ENCODE data around the gene GTPBP2.
A peak's percentile ranks its signal among the peaks of the same experiment; 100 is the strongest.

Gene GTPBP2

DNA sequence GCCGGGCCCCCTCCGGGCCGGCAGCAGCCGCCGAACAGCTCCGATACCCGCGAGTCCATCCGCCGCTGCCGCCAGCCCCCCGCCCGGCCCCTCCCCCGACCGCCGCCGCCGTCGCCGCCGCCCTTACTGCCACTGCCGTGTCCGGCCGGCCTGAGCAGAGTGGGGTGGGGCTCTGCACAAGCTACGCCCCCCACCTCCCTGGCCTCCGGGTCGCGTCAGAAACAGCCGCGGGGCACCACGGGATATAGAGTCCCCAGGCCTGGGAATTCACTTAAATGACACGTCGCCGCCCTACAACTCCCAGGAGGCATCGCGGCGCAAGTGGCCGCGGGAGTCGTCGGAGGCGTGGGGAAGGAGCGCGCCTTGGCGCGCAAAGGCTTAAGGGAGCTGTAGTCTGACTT, at the start of gene GTPBP2:
TSS of gene GTPBP2 (minus strand) at position 161 of the 401 bp plus-strand sequence. CDS start at position 59, 102 bp downstream.
- no peak for TF ChIP-seq EZH2 (IDR thresholded peaks at IDR 0.05)
- TF ChIP-seq POLR2AphosphoS5 (IDR thresholded peaks at IDR 0.05; ENCODE audit: borderline replicate concordance, low read depth, low read length), result no peak
- no peak for TF ChIP-seq FOXP2 (optimal IDR thresholded peaks at IDR 0.05; ENCODE audit: control extremely low read depth, extremely low read length, insufficient read depth)
- Histone ChIP-seq H3K27ac (peak within 1 kb of the TSS; percentile 95), H3K9me3 (ENCODE audit: low read depth, low read length) (no peaks in the 10 kb centered on the region), H3K36me3 (ENCODE audit: insufficient read depth, low read length) (peaks cover 22% of the 10 kb centered on the region), H3K9ac (ENCODE audit: insufficient read length) (peak within 1 kb of the TSS; percentile 90), H3K4me3 (peak within 1 kb of the TSS; percentile 82)
- DNase-seq (ENCODE audit: low read depth, low spot score), result peak; percentile 75

- Histone ChIP-seq H3K9me3 (ENCODE audit: low read depth, low read length) (no peaks in the 10 kb centered on the region), H3K4me3 (no peak overlapping the region), H3K36me3 (ENCODE audit: insufficient read depth, low read length) (peaks cover 79% of the 10 kb centered on the region), H3K9ac (ENCODE audit: insufficient read length) (no peak overlapping the region), H3K27ac (no peak overlapping the region)
- no peak for DNase-seq (ENCODE audit: low read depth, low spot score)
- no peak for TF ChIP-seq EZH2 (IDR thresholded peaks at IDR 0.05)
- TF ChIP-seq FOXP2 (optimal IDR thresholded peaks at IDR 0.05; ENCODE audit: control extremely low read depth, extremely low read length, insufficient read depth), result no peak
- TF ChIP-seq POLR2AphosphoS5 (IDR thresholded peaks at IDR 0.05; ENCODE audit: borderline replicate concordance, low read depth, low read length), result no peak
These were observed 49.3 kb upstream of the GTPBP2 start for GRCh38 chr6:43678341-43678740.

DNA sequence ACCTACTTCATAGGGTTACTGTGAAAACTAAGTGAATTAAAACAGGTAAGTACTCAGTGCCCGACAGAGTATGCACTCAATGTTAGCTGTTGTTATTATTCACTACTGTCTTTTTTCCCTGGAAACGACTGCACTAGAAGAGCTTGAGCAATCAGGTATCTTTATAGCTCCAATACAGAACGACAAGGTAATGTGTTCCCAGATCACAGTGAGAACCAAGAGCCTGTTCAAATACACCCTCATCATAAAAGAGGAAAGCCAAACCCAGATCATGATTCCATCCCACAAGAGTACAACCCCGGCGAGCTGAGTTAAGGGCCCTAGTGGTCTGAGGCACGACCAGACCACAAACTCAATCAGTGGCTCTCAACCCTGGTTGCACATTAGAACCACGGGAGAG, 48.7 kb upstream of the GTPBP2 start:
- TF ChIP-seq EZH2 (IDR thresholded peaks at IDR 0.05) (no peak), FOXP2 (optimal IDR thresholded peaks at IDR 0.05; ENCODE audit: control extremely low read depth, extremely low read length, insufficient read depth) (no peak), POLR2AphosphoS5 (IDR thresholded peaks at IDR 0.05; ENCODE audit: borderline replicate concordance, low read depth, low read length) (no peak)

DNA sequence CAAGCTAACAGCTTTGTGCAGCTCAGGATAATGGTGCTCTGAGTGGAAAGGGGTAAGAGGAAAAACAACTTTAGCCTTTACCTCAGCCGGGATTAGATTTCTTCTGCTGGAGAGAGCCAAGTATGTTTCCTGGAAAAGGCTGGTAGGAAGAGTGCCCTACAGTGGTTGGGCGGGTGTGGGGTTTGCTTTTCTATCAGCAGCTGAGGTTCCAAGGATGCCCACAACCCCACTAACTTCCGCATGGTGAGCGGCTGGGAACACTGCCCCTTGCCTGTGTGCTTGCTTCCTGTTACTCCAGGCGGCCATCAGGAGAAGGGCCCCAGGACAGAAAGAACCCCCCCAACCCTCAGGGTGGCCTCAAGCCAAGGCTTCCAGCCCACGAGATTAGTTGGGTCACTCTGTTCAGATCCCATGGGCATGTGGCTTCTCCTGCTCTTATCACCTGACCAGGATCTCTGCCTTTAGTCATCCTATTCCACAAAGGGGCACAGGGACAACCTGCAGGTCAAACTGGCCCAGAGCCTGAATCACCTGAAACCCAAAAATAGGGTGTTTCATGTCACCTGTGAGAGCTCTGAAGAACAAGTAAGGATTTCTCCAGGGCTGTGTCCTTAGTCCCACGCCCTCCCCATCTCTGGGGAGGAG, 48.0 kb upstream of the GTPBP2 start:
- H3K27ac ChIP-seq, result no peak overlapping the region
- peaks cover 82% of the 10 kb centered on the region for H3K36me3 ChIP-seq (ENCODE audit: insufficient read depth, low read length)
- H3K9ac ChIP-seq (ENCODE audit: insufficient read length), result no peak overlapping the region
- TF ChIP-seq FOXP2 (optimal IDR thresholded peaks at IDR 0.05; ENCODE audit: control extremely low read depth, extremely low read length, insufficient read depth) (no peak), EZH2 (IDR thresholded peaks at IDR 0.05) (no peak), POLR2AphosphoS5 (IDR thresholded peaks at IDR 0.05; ENCODE audit: borderline replicate concordance, low read depth, low read length) (no peak)
- no peaks in the 10 kb centered on the region for H3K9me3 ChIP-seq (ENCODE audit: low read depth, low read length)
- no peak for DNase-seq (ENCODE audit: low read depth, low spot score)
- H3K4me3 ChIP-seq, result no peak overlapping the region

More for the DNA sequence above, 48.7 kb upstream of the GTPBP2 start:
- Histone ChIP-seq H3K9ac (ENCODE audit: insufficient read length) (no peak overlapping the region), H3K4me3 (no peak overlapping the region), H3K27ac (no peak overlapping the region), H3K9me3 (ENCODE audit: low read depth, low read length) (no peaks in the 10 kb centered on the region), H3K36me3 (ENCODE audit: insufficient read depth, low read length) (peaks cover 81% of the 10 kb centered on the region)
- DNase-seq (ENCODE audit: low read depth, low spot score), result no peak

DNA sequence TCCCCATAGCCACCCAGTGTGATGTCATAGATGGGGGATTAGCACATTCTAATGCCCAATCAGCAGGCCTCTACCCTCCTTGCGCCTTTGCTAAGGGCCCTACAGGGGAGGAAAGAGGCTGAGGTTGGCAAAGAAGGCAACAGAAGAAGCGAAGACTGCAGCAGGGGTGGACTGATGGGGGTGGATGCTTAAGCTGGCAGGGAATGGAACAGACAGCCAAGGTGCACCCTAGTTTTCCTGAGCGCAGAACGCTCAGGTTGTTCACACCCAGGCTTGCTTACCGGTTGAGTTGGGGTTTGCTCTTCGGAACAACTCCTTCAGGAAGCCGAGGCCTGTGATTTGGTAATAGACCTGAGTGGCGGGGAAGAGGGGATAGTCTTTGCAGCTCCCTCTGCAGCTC, 45.9 kb upstream of the GTPBP2 start:
- Histone ChIP-seq H3K27ac (no peak overlapping the region), H3K4me3 (no peak overlapping the region), H3K9me3 (ENCODE audit: low read depth, low read length) (no peaks in the 10 kb centered on the region), H3K9ac (ENCODE audit: insufficient read length) (no peak overlapping the region), H3K36me3 (ENCODE audit: insufficient read depth, low read length) (peaks cover 81% of the 10 kb centered on the region; the same call in 1 of the 2 replicates)
- DNase-seq (ENCODE audit: low read depth, low spot score), result no peak
- no peak for TF ChIP-seq POLR2AphosphoS5 (IDR thresholded peaks at IDR 0.05; ENCODE audit: borderline replicate concordance, low read depth, low read length)
- TF ChIP-seq EZH2 (IDR thresholded peaks at IDR 0.05), result no peak
- no peak for TF ChIP-seq FOXP2 (optimal IDR thresholded peaks at IDR 0.05; ENCODE audit: control extremely low read depth, extremely low read length, insufficient read depth)

- no peak overlapping the region for H3K27ac ChIP-seq
- H3K9ac ChIP-seq (ENCODE audit: insufficient read length), result no peak overlapping the region
- peaks cover 79% of the 10 kb centered on the region; the same call in 1 of the 2 replicates for H3K36me3 ChIP-seq (ENCODE audit: insufficient read depth, low read length)
- no peak overlapping the region for H3K4me3 ChIP-seq
- TF ChIP-seq POLR2AphosphoS5 (IDR thresholded peaks at IDR 0.05; ENCODE audit: borderline replicate concordance, low read depth, low read length), result no peak
- no peak for TF ChIP-seq EZH2 (IDR thresholded peaks at IDR 0.05)
- TF ChIP-seq FOXP2 (optimal IDR thresholded peaks at IDR 0.05; ENCODE audit: control extremely low read depth, extremely low read length, insufficient read depth), result no peak
- no peaks in the 10 kb centered on the region for H3K9me3 ChIP-seq (ENCODE audit: low read depth, low read length)
- no peak for DNase-seq (ENCODE audit: low read depth, low spot score)
These were observed 45.2 kb upstream of the GTPBP2 start for GRCh38 chr6:43674291-43674690.

DNA sequence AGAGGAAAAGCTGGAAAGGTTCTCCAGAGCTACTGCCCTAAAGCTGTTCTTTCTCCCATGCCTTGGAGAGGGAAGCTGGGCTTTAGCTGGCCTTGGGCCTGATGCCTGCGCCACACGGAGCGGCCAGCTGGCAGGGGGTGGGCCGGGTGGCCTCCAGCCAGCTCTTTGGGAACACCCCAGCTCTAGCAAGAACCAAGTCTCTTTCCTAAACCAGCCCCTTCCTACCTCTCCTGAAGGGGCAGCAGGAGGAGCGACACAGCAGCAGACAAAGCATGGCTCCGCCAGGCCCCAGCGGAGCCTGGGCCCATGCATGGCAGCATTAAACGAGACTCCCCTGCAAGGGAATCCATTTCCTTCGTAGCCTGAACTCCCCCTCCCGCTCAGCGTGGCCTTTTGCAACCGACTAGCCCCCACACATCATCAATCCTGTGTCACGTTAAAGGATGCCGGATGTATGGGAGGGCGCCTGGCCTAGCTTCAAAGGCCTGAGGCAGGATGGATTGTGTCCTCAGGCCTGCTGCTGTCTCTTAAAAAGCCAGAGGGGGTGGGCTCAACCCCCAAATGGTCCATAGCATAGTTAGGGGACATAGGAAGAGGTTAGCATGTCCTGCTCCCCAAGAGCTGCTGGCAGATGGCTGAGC, 44.5 kb upstream of the GTPBP2 start:
- no peak overlapping the region for H3K4me3 ChIP-seq
- TF ChIP-seq FOXP2 (optimal IDR thresholded peaks at IDR 0.05; ENCODE audit: control extremely low read depth, extremely low read length, insufficient read depth) (no peak), POLR2AphosphoS5 (IDR thresholded peaks at IDR 0.05; ENCODE audit: borderline replicate concordance, low read depth, low read length) (no peak), EZH2 (IDR thresholded peaks at IDR 0.05) (no peak)
- H3K9ac ChIP-seq (ENCODE audit: insufficient read length), result no peak overlapping the region
- no peak for DNase-seq (ENCODE audit: low read depth, low spot score)
- peaks cover 71% of the 10 kb centered on the region; the same call in 1 of the 2 replicates for H3K36me3 ChIP-seq (ENCODE audit: insufficient read depth, low read length)
- H3K9me3 ChIP-seq (ENCODE audit: low read depth, low read length), result no peaks in the 10 kb centered on the region
- no peak overlapping the region for H3K27ac ChIP-seq

DNA sequence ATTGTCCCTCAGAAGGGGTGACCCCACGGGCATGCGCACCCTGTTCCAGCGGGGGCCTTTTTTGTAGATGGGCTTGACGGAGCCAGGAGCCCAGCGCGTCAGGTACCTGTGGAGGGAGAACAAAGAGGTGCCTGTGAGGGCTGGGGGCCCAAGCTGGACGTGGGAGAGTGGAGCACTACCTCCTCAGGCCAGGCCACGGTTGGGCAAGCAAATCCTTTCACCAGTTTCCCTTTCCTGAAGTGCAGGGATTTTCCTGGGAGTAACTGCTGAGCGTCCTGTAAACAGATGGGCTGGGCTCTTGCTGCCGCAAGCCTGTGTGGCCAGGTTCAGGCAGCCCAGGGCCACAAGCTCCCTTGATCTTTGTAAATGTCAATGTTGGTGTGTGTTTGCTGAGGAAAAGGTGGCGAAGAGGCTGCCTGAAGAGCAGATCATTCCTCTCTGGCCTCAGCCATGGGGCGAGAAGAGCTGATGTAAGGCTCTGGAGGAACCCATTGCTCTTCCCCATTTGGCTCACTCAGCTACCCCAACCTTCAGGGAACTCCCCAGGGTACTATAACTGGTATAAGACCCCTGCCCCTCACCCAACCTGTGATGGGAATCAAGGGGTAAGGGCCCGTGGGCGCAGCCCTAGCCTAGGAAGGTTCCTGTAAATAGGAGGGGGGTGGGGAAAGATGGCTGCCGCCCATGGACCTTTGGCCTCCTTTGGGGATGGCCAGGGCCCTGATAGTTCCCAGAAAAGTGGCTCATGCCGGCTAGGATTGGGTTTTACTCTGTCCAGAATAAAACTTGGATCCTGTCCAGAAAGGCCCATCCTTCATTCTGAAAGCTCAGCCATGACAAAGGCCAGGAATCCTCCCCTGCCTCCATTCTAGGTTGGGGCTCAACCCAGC, 43.0 kb upstream of the GTPBP2 start:
- DNase-seq (ENCODE audit: low read depth, low spot score), result no peak
- Histone ChIP-seq H3K9ac (ENCODE audit: insufficient read length) (no peak overlapping the region), H3K9me3 (ENCODE audit: low read depth, low read length) (no peaks in the 10 kb centered on the region), H3K36me3 (ENCODE audit: insufficient read depth, low read length) (peaks cover 56% of the 10 kb centered on the region; the same call in 1 of the 2 replicates), H3K27ac (no peak overlapping the region), H3K4me3 (no peak overlapping the region)
- no peak for TF ChIP-seq POLR2AphosphoS5 (IDR thresholded peaks at IDR 0.05; ENCODE audit: borderline replicate concordance, low read depth, low read length)
- TF ChIP-seq FOXP2 (optimal IDR thresholded peaks at IDR 0.05; ENCODE audit: control extremely low read depth, extremely low read length, insufficient read depth), result no peak
- TF ChIP-seq EZH2 (IDR thresholded peaks at IDR 0.05), result no peak

All from SK-N-MC (cell line).